Left ventricle myocardium inferior (tissue), 1 donor: ENCODE results near the gene STIM1. TPM values are rescaled to one million over a fixed set of nuclear protein-coding genes. Genes with fewer than 3 reads are reported as not detected.

Experiments used
- DNase-seq: peaks from one replicate; pipeline ENCODE4 v3.0.0-alpha.2; 2020
- H3K27ac ChIP-seq: fragments of 200-600 bp; replicated peaks from 2 replicates; pipeline ENCODE4 v1.8.0; 2021
- H3K27me3 ChIP-seq: fragments of 200-600 bp; 2 replicates; pipeline ENCODE4 v1.8.0; 2021; ENCODE audit warnings: low read depth
- H3K36me3 ChIP-seq: fragments of 200-600 bp; 2 replicates; pipeline ENCODE4 v1.8.0; 2021
- H3K4me1 ChIP-seq: fragments of 200-600 bp; 2 replicates; pipeline ENCODE4 v1.8.0; 2021
- H3K4me3 ChIP-seq: fragments of 200-600 bp; 2 replicates; pipeline ENCODE4 v1.8.0; 2021; ENCODE audit warnings: mild to moderate bottlenecking, moderate library complexity
- H3K9me3 ChIP-seq: fragments of 200-600 bp; replicated peaks from 2 replicates; pipeline ENCODE4 v1.8.0; 2021
- intact Hi-C: fragments of 100-400 bp; cut with micrococcal nuclease; formaldehyde crosslinking; loops from one replicate; pipeline ENCODE4 v1.11.0; 2022
- total RNA-seq: library from RNA; stranded (reverse); fragmentation: NEBNext Ultra II Directional; extraction: Animal tissue kit (Norgen Biotek cat#: 25700); gene quantifications from one replicate; pipeline ENCODE4 v1.2.1, GENCODE V29; 2021
- TF ChIP-seq, protein P1 (sequence below): fragments of 200-600 bp; IDR thresholded peaks from 2 replicates; pipeline ENCODE4 v1.8.0; 2021; ENCODE audit warnings: antibody characterized with exemption, mild to moderate bottlenecking, borderline replicate concordance
- donor health status: DM: no; HTN: yes; CAD: no; lungs with severe emphysema.

Gene STIM1
- total RNA-seq, 1 donor from 2014 or later = 32.0 TPM

DNA sequence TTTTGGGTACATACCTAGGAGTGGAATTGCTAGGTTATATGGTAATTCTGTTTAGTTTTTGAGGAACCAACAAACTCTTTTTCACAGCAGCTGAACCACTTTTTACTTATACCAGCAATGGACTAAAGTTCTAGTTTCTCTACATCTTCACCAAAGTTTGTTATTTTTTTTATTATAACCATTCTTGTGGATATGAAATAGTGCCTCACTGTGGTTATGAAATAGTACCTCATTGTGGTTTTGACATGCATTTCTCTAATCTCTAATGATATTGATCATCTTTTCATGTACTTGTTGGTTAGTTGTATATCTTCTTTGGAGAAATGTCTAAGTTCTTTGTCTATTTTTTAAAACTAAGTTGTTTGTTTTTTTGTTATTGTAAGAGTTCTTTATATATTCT is 27.2 kb downstream of the STIM1 start:
- intact Hi-C loops = no loop called here
- H3K4me1 ChIP-seq = peaks cover 31% of the 10 kb centered on the region
- TF ChIP-seq, protein P1, sequence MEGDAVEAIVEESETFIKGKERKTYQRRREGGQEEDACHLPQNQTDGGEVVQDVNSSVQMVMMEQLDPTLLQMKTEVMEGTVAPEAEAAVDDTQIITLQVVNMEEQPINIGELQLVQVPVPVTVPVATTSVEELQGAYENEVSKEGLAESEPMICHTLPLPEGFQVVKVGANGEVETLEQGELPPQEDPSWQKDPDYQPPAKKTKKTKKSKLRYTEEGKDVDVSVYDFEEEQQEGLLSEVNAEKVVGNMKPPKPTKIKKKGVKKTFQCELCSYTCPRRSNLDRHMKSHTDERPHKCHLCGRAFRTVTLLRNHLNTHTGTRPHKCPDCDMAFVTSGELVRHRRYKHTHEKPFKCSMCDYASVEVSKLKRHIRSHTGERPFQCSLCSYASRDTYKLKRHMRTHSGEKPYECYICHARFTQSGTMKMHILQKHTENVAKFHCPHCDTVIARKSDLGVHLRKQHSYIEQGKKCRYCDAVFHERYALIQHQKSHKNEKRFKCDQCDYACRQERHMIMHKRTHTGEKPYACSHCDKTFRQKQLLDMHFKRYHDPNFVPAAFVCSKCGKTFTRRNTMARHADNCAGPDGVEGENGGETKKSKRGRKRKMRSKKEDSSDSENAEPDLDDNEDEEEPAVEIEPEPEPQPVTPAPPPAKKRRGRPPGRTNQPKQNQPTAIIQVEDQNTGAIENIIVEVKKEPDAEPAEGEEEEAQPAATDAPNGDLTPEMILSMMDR = no peak
- H3K36me3 ChIP-seq = no peaks in the 10 kb centered on the region
- no peaks in the 10 kb centered on the region for H3K9me3 ChIP-seq
- no peak overlapping the region for H3K4me3 ChIP-seq
- DNase-seq = no peak
- peaks cover 36% of the 10 kb centered on the region for H3K27me3 ChIP-seq
- H3K27ac ChIP-seq = no peak overlapping the region

DNA sequence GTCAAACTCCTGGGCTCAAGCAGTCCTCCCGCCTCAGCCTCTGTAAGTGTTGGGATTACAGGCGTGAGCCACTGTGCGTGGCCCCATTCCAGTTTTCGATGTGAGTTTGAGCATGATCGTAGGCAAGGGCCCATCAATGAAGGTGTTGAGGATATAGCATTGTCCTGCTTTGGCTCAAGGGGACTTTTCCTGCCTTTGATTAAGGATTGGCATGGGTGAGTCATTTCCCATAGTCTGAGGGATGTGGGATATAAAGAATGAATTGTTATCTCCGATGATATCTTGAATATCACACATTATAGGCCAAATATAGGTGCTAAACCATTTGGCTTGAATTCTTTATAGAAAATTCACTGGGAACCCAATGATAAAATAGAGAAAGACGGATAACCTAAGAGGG is 30.4 kb downstream of the STIM1 start:
- intact Hi-C loops = no loop called here
- no peak for DNase-seq
- Histone ChIP-seq H3K27ac (no peak overlapping the region), H3K4me3 (no peak overlapping the region), H3K36me3 (no peaks in the 10 kb centered on the region), H3K27me3 (peaks cover 36% of the 10 kb centered on the region), H3K9me3 (no peaks in the 10 kb centered on the region), H3K4me1 (peaks cover 31% of the 10 kb centered on the region)
- TF ChIP-seq, protein P1 = no peak

DNA sequence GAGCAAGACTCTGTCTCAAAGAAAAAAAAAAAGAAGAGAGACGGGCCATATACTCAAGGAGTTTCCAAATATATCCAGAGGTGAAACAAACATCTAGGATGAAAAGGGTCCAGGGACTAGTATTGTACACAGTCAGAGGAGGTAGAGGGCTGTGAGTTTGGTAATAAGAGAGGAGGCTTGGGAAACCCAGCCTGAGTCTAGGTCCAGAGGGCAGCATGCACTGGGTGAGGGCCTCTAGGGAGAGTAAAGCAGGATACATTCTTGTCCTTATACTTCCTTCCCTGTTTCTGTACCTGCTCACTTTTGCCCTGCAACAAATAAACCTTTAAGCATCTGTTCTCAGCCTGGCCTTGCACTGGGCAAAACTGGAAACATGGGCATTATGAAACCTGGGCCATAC is 31.5 kb downstream of the STIM1 start:
- Histone ChIP-seq H3K9me3 (no peaks in the 10 kb centered on the region), H3K27me3 (peaks cover 27% of the 10 kb centered on the region), H3K27ac (no peak overlapping the region), H3K4me1 (peaks cover 26% of the 10 kb centered on the region), H3K4me3 (no peak overlapping the region), H3K36me3 (no peaks in the 10 kb centered on the region)
- TF ChIP-seq, protein P1 = no peak
- no peak for DNase-seq
- intact Hi-C loops = no loop called here

DNA sequence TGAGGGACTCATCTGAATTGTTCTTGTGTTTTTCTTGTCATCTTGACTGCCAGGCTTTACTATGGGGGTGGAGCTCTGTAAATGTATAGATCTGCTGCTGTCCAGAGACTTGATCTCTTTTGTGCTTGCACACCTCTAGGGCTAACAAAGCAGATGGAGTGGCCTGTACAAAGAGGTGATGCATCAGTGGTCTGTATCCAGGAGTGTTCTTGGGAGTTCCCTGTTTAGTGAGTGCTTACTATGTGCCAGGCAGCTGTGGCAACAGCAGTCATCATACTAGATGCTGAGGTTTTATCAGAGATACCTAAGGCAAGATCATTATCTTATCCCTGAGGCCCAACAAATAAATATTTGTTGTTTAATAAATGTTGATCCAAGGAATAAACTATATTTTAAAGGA is 33.4 kb downstream of the STIM1 start:
- H3K27ac ChIP-seq = no peak overlapping the region
- no peaks in the 10 kb centered on the region for H3K36me3 ChIP-seq
- no peak overlapping the region for H3K4me3 ChIP-seq
- H3K27me3 ChIP-seq = peaks cover 11% of the 10 kb centered on the region
- intact Hi-C loops = no loop called here
- no peaks in the 10 kb centered on the region for H3K9me3 ChIP-seq
- H3K4me1 ChIP-seq = peaks cover 36% of the 10 kb centered on the region
- no peak for DNase-seq
- TF ChIP-seq, protein P1 = no peak

DNA sequence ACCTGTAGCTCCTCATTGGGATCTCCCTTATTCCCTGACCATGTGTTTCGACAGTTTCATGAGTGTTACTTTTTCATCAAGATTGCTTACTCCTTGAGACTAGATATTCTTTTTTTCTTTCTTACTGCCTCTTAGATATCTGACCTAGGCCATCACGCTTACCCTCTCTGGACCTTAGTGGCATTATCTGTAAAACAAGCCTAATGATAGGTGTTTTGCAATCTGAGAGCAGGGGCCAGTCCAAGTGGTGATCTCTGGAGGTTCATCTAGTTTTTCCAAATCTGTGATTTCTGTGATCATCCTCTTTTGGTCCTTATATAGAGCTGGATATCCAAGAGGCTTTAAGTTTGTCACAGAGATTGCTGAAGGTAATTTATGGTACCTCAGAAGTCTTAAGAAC is 34.5 kb downstream of the STIM1 start:
- intact Hi-C loops = no loop called here
- no peak overlapping the region for H3K27ac ChIP-seq
- H3K27me3 ChIP-seq = peaks cover 4% of the 10 kb centered on the region
- no peaks in the 10 kb centered on the region for H3K9me3 ChIP-seq
- TF ChIP-seq, protein P1 = no peak
- H3K36me3 ChIP-seq = no peaks in the 10 kb centered on the region
- H3K4me3 ChIP-seq = no peak overlapping the region
- DNase-seq = no peak
- H3K4me1 ChIP-seq = peaks cover 47% of the 10 kb centered on the region

DNA sequence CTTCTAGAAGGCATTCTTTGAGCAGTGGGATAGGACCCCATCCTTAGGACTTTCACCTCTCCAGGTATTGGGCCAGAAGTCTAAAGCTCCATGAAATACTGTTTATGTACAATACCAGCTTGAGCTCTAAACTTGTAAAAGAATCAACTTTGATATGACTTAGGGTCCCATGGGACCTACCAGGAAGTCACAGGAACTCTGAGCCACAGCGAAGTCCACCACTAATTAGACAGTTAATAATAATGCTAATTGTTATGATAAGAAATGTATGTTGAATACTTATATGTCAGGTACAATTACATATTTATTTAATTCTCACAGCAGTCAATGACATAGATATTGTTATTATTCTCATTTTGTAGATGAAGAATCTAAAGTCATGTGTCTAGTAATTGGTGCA is 35.3 kb downstream of the STIM1 start:
- H3K27me3 ChIP-seq = peaks cover 4% of the 10 kb centered on the region
- peaks cover 48% of the 10 kb centered on the region for H3K4me1 ChIP-seq
- H3K36me3 ChIP-seq = no peaks in the 10 kb centered on the region
- DNase-seq = no peak
- H3K27ac ChIP-seq = no peak overlapping the region
- H3K4me3 ChIP-seq = no peak overlapping the region
- no peaks in the 10 kb centered on the region for H3K9me3 ChIP-seq
- TF ChIP-seq, protein P1 = no peak
- intact Hi-C loops = no loop called here
